NB4 (cell line): Measurements from ENCODE around the gene KDM4B.

Source experiments
- CTCF ChIP-seq: IDR thresholded peaks from one replicate; pipeline ENCODE4 v1.5.1; 2012; ENCODE audit warnings: low read depth, low read length
- MAX ChIP-seq: IDR thresholded peaks from 2 replicates; pipeline ENCODE4 v1.6.1; 2011; ENCODE audit warnings: low read depth, low read length
- MYC ChIP-seq: IDR thresholded peaks from 2 replicates; pipeline ENCODE4 v1.6.1; 2011; ENCODE audit warnings: low read depth, low read length
- POLR2A ChIP-seq: IDR thresholded peaks from 2 replicates; pipeline ENCODE4 v1.6.1; 2011; ENCODE audit warnings: mild to moderate bottlenecking; ENCODE audit not compliant: insufficient read length; ENCODE audit errors: extremely low read depth

GRCh38 chr19:5097959-5098623 lies 129.2 kb downstream of the KDM4B start:
- no peak for TF ChIP-seq CTCF
- TF ChIP-seq POLR2A, result no peak
- no peak for TF ChIP-seq MYC
- TF ChIP-seq MAX, result no peak
